Stomach (tissue), 4 donors: ENCODE results near the gene KDM5B.

Experiments used
- CTCF ChIP-seq, 7 experiments: fragments of 450-650 bp in 4 of 7; fragments of 200-600 bp in 3 of 7; sonication (generic) in 3 of 7; IDR thresholded peaks; one replicate each; pipeline ENCODE4 v1.5.1; 2016 to 2019; ENCODE audit warnings: antibody characterized with exemption in 7 of 7, control low read depth in 2 of 7, mild to moderate bottlenecking in 1 of 7
- EP300 ChIP-seq: sonication (generic); formaldehyde crosslinking; IDR thresholded peaks from one replicate; pipeline ENCODE4 v1.6.1; 2017; ENCODE audit warnings: antibody characterized with exemption
- POLR2A ChIP-seq, 4 donors: fragments of 450-650 bp; IDR thresholded peaks; one replicate each; pipeline ENCODE4 v1.6.1; 2016; ENCODE audit warnings: antibody characterized with exemption in 4 of 4, control low read depth in 2 of 4, mild to moderate bottlenecking in 1 of 4, moderate library complexity in 1 of 4

DNA sequence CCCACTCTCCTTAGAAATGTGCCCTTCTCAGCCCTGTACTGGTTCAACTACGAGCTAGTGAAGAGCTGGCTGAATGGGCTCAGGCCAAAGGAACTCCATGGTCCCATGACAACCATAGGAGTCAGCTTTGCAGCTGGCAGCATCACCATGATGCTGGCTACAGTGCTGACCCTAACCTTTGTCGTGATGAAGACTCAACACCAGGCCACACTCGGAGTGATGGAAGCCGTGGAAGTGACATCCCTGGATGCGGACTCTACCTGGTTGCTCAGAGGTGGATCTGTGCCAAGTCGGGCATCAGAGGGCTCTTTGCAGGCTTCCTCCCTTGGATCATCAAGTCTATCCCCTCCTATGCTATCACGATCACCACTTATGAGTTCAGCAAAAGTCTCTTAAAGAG lies 11.6 kb downstream of the KDM5B start:
- no peak for TF ChIP-seq EP300
- TF ChIP-seq CTCF (IDR thresholded peaks at IDR 0.05) = no peak
- no peak for TF ChIP-seq POLR2A (IDR thresholded peaks at IDR 0.05)
